ENCODE data around the gene ANXA4. TPM values are rescaled to one million over a fixed set of nuclear protein-coding genes. Genes with fewer than 3 reads are reported as not detected.
"Not testable (repeated sequence)": the region's sequence is repeated elsewhere in the genome, so short reads cannot be mapped to it uniquely, and the experiment has no call there.

The ANXA4 gene
- total RNA-seq, 4 donors from 2014 or later, result 72.0 to 101 (median 82.5) TPM

GRCh38 chr2:69827796-69828540 is 86.0 kb downstream of the ANXA4 start:
- 77 to 87% methylated on average over 9 of the region's 9 CpGs for WGBS, 2 donors

GRCh38 chr2:69828938-69829255 is 87.0 kb downstream of the ANXA4 start:
- H3K27me3 ChIP-seq, result no peaks in the 10 kb centered on the region
- peak overlapping the region; percentile 11 to 85 (median 71) for H3K4me3 ChIP-seq (replicated peaks in 1 of 3)
- DNase-seq, result no peak
- TF ChIP-seq POLR2A (IDR thresholded peaks at IDR 0.05), result no peak
- TF ChIP-seq, protein P1, sequence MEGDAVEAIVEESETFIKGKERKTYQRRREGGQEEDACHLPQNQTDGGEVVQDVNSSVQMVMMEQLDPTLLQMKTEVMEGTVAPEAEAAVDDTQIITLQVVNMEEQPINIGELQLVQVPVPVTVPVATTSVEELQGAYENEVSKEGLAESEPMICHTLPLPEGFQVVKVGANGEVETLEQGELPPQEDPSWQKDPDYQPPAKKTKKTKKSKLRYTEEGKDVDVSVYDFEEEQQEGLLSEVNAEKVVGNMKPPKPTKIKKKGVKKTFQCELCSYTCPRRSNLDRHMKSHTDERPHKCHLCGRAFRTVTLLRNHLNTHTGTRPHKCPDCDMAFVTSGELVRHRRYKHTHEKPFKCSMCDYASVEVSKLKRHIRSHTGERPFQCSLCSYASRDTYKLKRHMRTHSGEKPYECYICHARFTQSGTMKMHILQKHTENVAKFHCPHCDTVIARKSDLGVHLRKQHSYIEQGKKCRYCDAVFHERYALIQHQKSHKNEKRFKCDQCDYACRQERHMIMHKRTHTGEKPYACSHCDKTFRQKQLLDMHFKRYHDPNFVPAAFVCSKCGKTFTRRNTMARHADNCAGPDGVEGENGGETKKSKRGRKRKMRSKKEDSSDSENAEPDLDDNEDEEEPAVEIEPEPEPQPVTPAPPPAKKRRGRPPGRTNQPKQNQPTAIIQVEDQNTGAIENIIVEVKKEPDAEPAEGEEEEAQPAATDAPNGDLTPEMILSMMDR (IDR thresholded peaks at IDR 0.05), result no peak
- no peaks in the 10 kb centered on the region for H3K9me3 ChIP-seq
- intact Hi-C loops (cut with DNase I), result no loop called here
- H3K27ac ChIP-seq, result peak overlapping the region; percentile 70 to 96 (median 94)
- 6 to 7% methylated on average over 7 of the region's 7 CpGs for WGBS, 2 donors
- peaks cover 14 to 24% of the 10 kb centered on the region in 2 donors for H3K4me1 ChIP-seq
- no peaks in the 10 kb centered on the region for H3K36me3 ChIP-seq

More at GRCh38 chr2:69827796-69828540, 86.0 kb downstream of the ANXA4 start:
- intact Hi-C loops (cut with DNase I), result no loop called here
- DNase-seq, result no peak
- Histone ChIP-seq H3K4me1 (peaks cover 14 to 24% of the 10 kb centered on the region in 2 donors), H3K36me3 (no peaks in the 10 kb centered on the region), H3K4me3 (replicated peaks in 1 of 3) (no peak overlapping the region), H3K27ac (no peak overlapping the region), H3K9me3 (no peaks in the 10 kb centered on the region), H3K27me3 (no peaks in the 10 kb centered on the region)
- TF ChIP-seq POLR2A (IDR thresholded peaks at IDR 0.05), result no peak
- TF ChIP-seq, protein P1 (IDR thresholded peaks at IDR 0.05), result no peak

GRCh38 chr2:69829256-69830044 is 87.5 kb downstream of the ANXA4 start, which contains the start of gene GMCL1:
Gene GMCL1, plus strand, starts transcription at chr2:69829660. Its CDS starts 233 bp downstream, at chr2:69829893.
- WGBS, 2 donors, result 0 to 1% methylated on average over 25 to 29 of the region's 74 CpGs
- no peaks in the 10 kb centered on the region for H3K27me3 ChIP-seq
- peak within 1 kb of the TSS; percentile 62 to 85 (median 71) for H3K4me3 ChIP-seq (replicated peaks in 1 of 3)
- H3K36me3 ChIP-seq, result no peaks in the 10 kb centered on the region
- TF ChIP-seq POLR2A (IDR thresholded peaks at IDR 0.05), result peak; percentile 3 to 96
- TF ChIP-seq, protein P1 (IDR thresholded peaks at IDR 0.05), result no peak
- peak within 1 kb of the TSS; percentile 70 to 96 (median 94) for H3K27ac ChIP-seq
- H3K9me3 ChIP-seq, result no peaks in the 10 kb centered on the region
- intact Hi-C loops (cut with DNase I), result no loop called here
- peaks cover 14 to 24% of the 10 kb centered on the region in 2 donors for H3K4me1 ChIP-seq
- peak; percentile 97 for DNase-seq

- intact Hi-C loops (cut with DNase I), result no loop called here
- Histone ChIP-seq H3K9me3 (no peaks in the 10 kb centered on the region), H3K4me3 (replicated peaks in 1 of 3) (peak overlapping the region; percentile 62 to 85 (median 71)), H3K36me3 (no peaks in the 10 kb centered on the region), H3K4me1 (peaks cover 14 to 24% of the 10 kb centered on the region in 2 donors), H3K27ac (peak overlapping the region in 2 of 3 donors; percentile 94 to 96), H3K27me3 (no peaks in the 10 kb centered on the region)
- WGBS, 2 donors, result 4 to 12% methylated on average over 7 to 24 of the region's 45 CpGs
- DNase-seq, result peak; percentile 52 to 58
- TF ChIP-seq, protein P1 (IDR thresholded peaks at IDR 0.05), result no peak
- no peak for TF ChIP-seq POLR2A (IDR thresholded peaks at IDR 0.05)
Measured at GRCh38 chr2:69830045-69830905, 88.3 kb downstream of the ANXA4 start.

GRCh38 chr2:69830906-69831241 is 88.9 kb downstream of the ANXA4 start:
- intact Hi-C loops (cut with DNase I); DNase-seq: not testable (repeated sequence)

More at GRCh38 chr2:69830906-69831241, 88.9 kb downstream of the ANXA4 start:
- not testable (repeated sequence) for H3K27ac ChIP-seq, H3K36me3 ChIP-seq, H3K27me3 ChIP-seq, H3K9me3 ChIP-seq
- WGBS, 2 donors, result 84 to 85% methylated on average over 13 of the region's 13 CpGs
- Histone ChIP-seq H3K4me3 (replicated peaks in 1 of 3) (peak overlapping the region in 1 of 3 donors; percentile 10), H3K4me1 (peaks cover 14 to 24% of the 10 kb centered on the region in 2 donors)

Data from thyroid gland (tissue), 4 donors.